OCI-LY1 (cell line): Measurements from ENCODE around the gene FGF11.

Experiments
- H2AFZ ChIP-seq: fragments of 200-600 bp; sonication (generic), shearing (Covaris generic); 2 replicates; pipeline ENCODE4 v1.6.0; 2014; ENCODE audit warnings: antibody characterized with exemption, mild to moderate bottlenecking, low read length
- H3F3A ChIP-seq: fragments of 200-600 bp; sonication (generic), shearing (Covaris generic); 2 replicates; pipeline ENCODE4 v1.6.0; 2014; ENCODE audit warnings: mild to moderate bottlenecking, antibody characterized with exemption, low read length, moderate library complexity; ENCODE audit not compliant: insufficient read depth
- H3K27ac ChIP-seq: fragments of 200-600 bp; sonication (generic); 2 replicates; pipeline ENCODE4 v1.5.1; 2014; ENCODE audit warnings: low read length, mixed run types, mild to moderate bottlenecking, low read depth; ENCODE audit not compliant: poor library complexity, severe bottlenecking
- H3K27me3 ChIP-seq: fragments of 200-600 bp; sonication (generic); 2 replicates; pipeline ENCODE4 v1.6.0; 2014; ENCODE audit warnings: antibody characterized with exemption, mild to moderate bottlenecking, low read length, moderate library complexity; ENCODE audit not compliant: insufficient read depth
- H3K36me3 ChIP-seq: fragments of 200-600 bp; sonication (generic); 2 replicates; pipeline ENCODE4 v1.6.1; 2014; ENCODE audit warnings: mild to moderate bottlenecking, antibody characterized with exemption, low read length, moderate library complexity, mixed read lengths; ENCODE audit not compliant: insufficient read depth
- H3K4me1 ChIP-seq: fragments of 200-600 bp; sonication (generic); 2 replicates; pipeline ENCODE4 v1.5.1; 2014; ENCODE audit warnings: mild to moderate bottlenecking, low read length, moderate library complexity; ENCODE audit not compliant: insufficient read depth, severe bottlenecking
- H3K4me2 ChIP-seq: fragments of 200-600 bp; sonication (generic), shearing (Covaris generic); 2 replicates; pipeline ENCODE4 v1.6.1; 2014; ENCODE audit warnings: low read length
- H3K4me3 ChIP-seq: fragments of 200-600 bp; sonication (generic); 2 replicates; pipeline ENCODE4 v1.5.1; 2014; ENCODE audit warnings: low read length, low read depth, mild to moderate bottlenecking, mixed read lengths; ENCODE audit not compliant: poor library complexity, severe bottlenecking
- H3K79me2 ChIP-seq: fragments of 200-600 bp; shearing (Covaris generic); 2 replicates; pipeline ENCODE4 v1.6.1; 2016; ENCODE audit warnings: mixed run types, low read length, mixed read lengths; ENCODE audit not compliant: insufficient read depth
- H3K9ac ChIP-seq: fragments of 200-600 bp; sonication (generic), shearing (Covaris generic); 2 replicates; pipeline ENCODE4 v1.6.1; 2014; ENCODE audit warnings: mild to moderate bottlenecking, low read length, mixed read lengths
- H3K9me2 ChIP-seq: fragments of 200-600 bp; sonication (generic), shearing (Covaris generic); 2 replicates; pipeline ENCODE4 v1.6.1; 2014; ENCODE audit warnings: low read depth, mild to moderate bottlenecking, low read length, mixed read lengths
- H3K9me3 ChIP-seq: fragments of 200-600 bp; shearing (Covaris generic); 2 replicates; pipeline ENCODE4 v1.6.1; 2014; ENCODE audit warnings: low read length, mixed read lengths
- H4K20me1 ChIP-seq: fragments of 200-600 bp; sonication (generic), shearing (Covaris generic); 2 replicates; pipeline ENCODE4 v1.6.0; 2016; ENCODE audit warnings: mild to moderate bottlenecking, low read length; ENCODE audit not compliant: insufficient read depth
- CTCF ChIP-seq: fragments of 200-600 bp; sonication (generic), shearing (Covaris generic); IDR thresholded peaks from 2 replicates; pipeline ENCODE4 v1.5.1; 2017; ENCODE audit warnings: mild to moderate bottlenecking, antibody characterized with exemption, low read length, moderate library complexity, mixed read lengths
- EZH2 ChIP-seq: fragments of 200-600 bp; sonication (generic), shearing (Covaris generic); IDR thresholded peaks from 2 replicates; pipeline ENCODE4 v1.8.0; 2017; ENCODE audit warnings: borderline replicate concordance, mixed run types, mild to moderate bottlenecking, antibody characterized with exemption, low read length, moderate library complexity, mixed read lengths

FGF11 gene

GRCh38 chr17:7435676-7436555 is 3.4 kb upstream of the FGF11 start:
- peak overlapping the region; percentile 99 for H3K4me2 ChIP-seq
- H3K9me2 ChIP-seq: no peaks in the 10 kb centered on the region
- no peaks in the 10 kb centered on the region for H4K20me1 ChIP-seq
- H3K4me1 ChIP-seq: peaks cover 47% of the 10 kb centered on the region
- peaks cover 3% of the 10 kb centered on the region; the same call in 1 of the 2 replicates for H3K36me3 ChIP-seq
- H3K27me3 ChIP-seq: peaks cover 17% of the 10 kb centered on the region
- no peaks in the 10 kb centered on the region for H3F3A ChIP-seq
- TF ChIP-seq EZH2 (no peak), CTCF (peak; percentile 61)
- H3K27ac ChIP-seq: peak overlapping the region; percentile 86
- H3K79me2 ChIP-seq: no peaks in the 10 kb centered on the region
- peak overlapping the region; percentile 76 for H3K4me3 ChIP-seq
- H3K9me3 ChIP-seq: no peaks in the 10 kb centered on the region
- peak overlapping the region; percentile 74 for H3K9ac ChIP-seq
- H2AFZ ChIP-seq: no peak overlapping the region

- Histone ChIP-seq H3K9ac (peak overlapping the region; percentile 74), H3K27ac (peak overlapping the region; percentile 86), H3K9me2 (no peaks in the 10 kb centered on the region), H3K4me1 (peaks cover 48% of the 10 kb centered on the region), H3K4me3 (peak overlapping the region; percentile 76), H3K4me2 (peak overlapping the region; percentile 99), H3K36me3 (peaks cover 3% of the 10 kb centered on the region; the same call in 1 of the 2 replicates), H3F3A (no peaks in the 10 kb centered on the region), H2AFZ (no peak overlapping the region), H3K79me2 (no peaks in the 10 kb centered on the region), H3K9me3 (no peaks in the 10 kb centered on the region), H3K27me3 (peaks cover 17% of the 10 kb centered on the region), H4K20me1 (no peaks in the 10 kb centered on the region)
- TF ChIP-seq EZH2: no peak
- TF ChIP-seq CTCF: peak; percentile 88
These were observed 2.5 kb upstream of the FGF11 start for GRCh38 chr17:7436556-7437368.

GRCh38 chr17:7437369-7437863 is 1.9 kb upstream of the FGF11 start:
- Histone ChIP-seq H3K4me2 (peak overlapping the region; percentile 65), H3K36me3 (peaks cover 3% of the 10 kb centered on the region; the same call in 1 of the 2 replicates), H3K4me1 (peaks cover 48% of the 10 kb centered on the region), H3F3A (no peaks in the 10 kb centered on the region), H3K9me3 (no peaks in the 10 kb centered on the region), H3K27ac (no peak overlapping the region), H3K27me3 (peaks cover 17% of the 10 kb centered on the region), H3K79me2 (no peaks in the 10 kb centered on the region), H3K9me2 (no peaks in the 10 kb centered on the region), H2AFZ (no peak overlapping the region), H3K4me3 (peak overlapping the region; percentile 76), H4K20me1 (no peaks in the 10 kb centered on the region), H3K9ac (peak overlapping the region; percentile 36; the same call in 1 of the 2 replicates)
- TF ChIP-seq CTCF (no peak), EZH2 (no peak)
